ENCODE data around the gene SLC18B1.

SLC18B1 gene

GRCh38 chr6:132742495-132742894, 55.9 kb downstream of the SLC18B1 start:
- Mint-ChIP-seq H3K36me3 (ENCODE audit: low read depth) (peaks cover 9% of the 10 kb centered on the region), H3K4me3 (no peak overlapping the region), H3K9me3 (peaks cover 5% of the 10 kb centered on the region), H3K27me3 (ENCODE audit: low read depth) (peaks cover 3% of the 10 kb centered on the region), H3K4me1 (ENCODE audit: low read depth) (peaks cover 2% of the 10 kb centered on the region), H3K27ac (no peak overlapping the region)

- no peak overlapping the region for H3K27ac Mint-ChIP-seq
- H3K27me3 Mint-ChIP-seq (ENCODE audit: low read depth): peaks cover 8% of the 10 kb centered on the region
- no peak overlapping the region for H3K4me3 Mint-ChIP-seq
- H3K4me1 Mint-ChIP-seq (ENCODE audit: low read depth): peaks cover 11% of the 10 kb centered on the region
- H3K9me3 Mint-ChIP-seq: peaks cover 5% of the 10 kb centered on the region
- peaks cover 9% of the 10 kb centered on the region for H3K36me3 Mint-ChIP-seq (ENCODE audit: low read depth)
Measured at GRCh38 chr6:132741281-132741680, 57.2 kb downstream of the SLC18B1 start.

GRCh38 chr6:132736239-132736638, 62.2 kb downstream of the SLC18B1 start:
- Mint-ChIP-seq H3K27me3 (ENCODE audit: low read depth) (peaks cover 14% of the 10 kb centered on the region), H3K36me3 (ENCODE audit: low read depth) (peaks cover 4% of the 10 kb centered on the region), H3K4me1 (ENCODE audit: low read depth) (peaks cover 19% of the 10 kb centered on the region), H3K27ac (no peak overlapping the region), H3K9me3 (peaks cover 5% of the 10 kb centered on the region), H3K4me3 (no peak overlapping the region)

GRCh38 chr6:132734694-132735236, 63.7 kb downstream of the SLC18B1 start:
- peaks cover 4% of the 10 kb centered on the region for H3K36me3 Mint-ChIP-seq (ENCODE audit: low read depth)
- peaks cover 14% of the 10 kb centered on the region for H3K27me3 Mint-ChIP-seq (ENCODE audit: low read depth)
- H3K4me3 Mint-ChIP-seq: no peak overlapping the region
- peaks cover 5% of the 10 kb centered on the region for H3K9me3 Mint-ChIP-seq
- no peak overlapping the region for H3K27ac Mint-ChIP-seq
- H3K4me1 Mint-ChIP-seq (ENCODE audit: low read depth): peaks cover 19% of the 10 kb centered on the region

- no peak overlapping the region for H3K4me3 Mint-ChIP-seq
- no peak overlapping the region for H3K27ac Mint-ChIP-seq
- peaks cover 4% of the 10 kb centered on the region for H3K36me3 Mint-ChIP-seq (ENCODE audit: low read depth)
- peaks cover 19% of the 10 kb centered on the region for H3K4me1 Mint-ChIP-seq (ENCODE audit: low read depth)
- H3K27me3 Mint-ChIP-seq (ENCODE audit: low read depth): peaks cover 14% of the 10 kb centered on the region
- peaks cover 5% of the 10 kb centered on the region for H3K9me3 Mint-ChIP-seq
Measured at GRCh38 chr6:132733814-132734213, 64.6 kb downstream of the SLC18B1 start.

- Mint-ChIP-seq H3K4me3 (no peak overlapping the region), H3K9me3 (peaks cover 3% of the 10 kb centered on the region), H3K36me3 (ENCODE audit: low read depth) (peaks cover 3% of the 10 kb centered on the region), H3K27ac (no peak overlapping the region), H3K27me3 (ENCODE audit: low read depth) (peaks cover 14% of the 10 kb centered on the region), H3K4me1 (ENCODE audit: low read depth) (peaks cover 19% of the 10 kb centered on the region)
Measured at GRCh38 chr6:132733283-132733682, 65.2 kb downstream of the SLC18B1 start.

- H3K27ac Mint-ChIP-seq: no peak overlapping the region
- H3K36me3 Mint-ChIP-seq (ENCODE audit: low read depth): no peaks in the 10 kb centered on the region
- H3K4me1 Mint-ChIP-seq (ENCODE audit: low read depth): peaks cover 11% of the 10 kb centered on the region
- H3K27me3 Mint-ChIP-seq (ENCODE audit: low read depth): peaks cover 6% of the 10 kb centered on the region
- no peaks in the 10 kb centered on the region for H3K9me3 Mint-ChIP-seq
- no peak overlapping the region for H3K4me3 Mint-ChIP-seq
Measured at GRCh38 chr6:132731086-132731485, 67.4 kb downstream of the SLC18B1 start.

GRCh38 chr6:132730560-132730959, 67.9 kb downstream of the SLC18B1 start:
- no peaks in the 10 kb centered on the region for H3K36me3 Mint-ChIP-seq (ENCODE audit: low read depth)
- H3K4me1 Mint-ChIP-seq (ENCODE audit: low read depth): peaks cover 13% of the 10 kb centered on the region
- H3K4me3 Mint-ChIP-seq: no peak overlapping the region
- peaks cover 6% of the 10 kb centered on the region for H3K27me3 Mint-ChIP-seq (ENCODE audit: low read depth)
- no peak overlapping the region for H3K27ac Mint-ChIP-seq
- H3K9me3 Mint-ChIP-seq: no peaks in the 10 kb centered on the region

- peaks cover 4% of the 10 kb centered on the region for H3K27me3 Mint-ChIP-seq (ENCODE audit: low read depth)
- no peak overlapping the region for H3K4me3 Mint-ChIP-seq
- H3K4me1 Mint-ChIP-seq (ENCODE audit: low read depth): peaks cover 12% of the 10 kb centered on the region
- H3K9me3 Mint-ChIP-seq: no peaks in the 10 kb centered on the region
- no peaks in the 10 kb centered on the region for H3K36me3 Mint-ChIP-seq (ENCODE audit: low read depth)
- H3K27ac Mint-ChIP-seq: no peak overlapping the region
Measured at GRCh38 chr6:132728616-132729015, 69.8 kb downstream of the SLC18B1 start.

- Mint-ChIP-seq H3K27me3 (ENCODE audit: low read depth) (peaks cover 3% of the 10 kb centered on the region), H3K36me3 (ENCODE audit: low read depth) (no peaks in the 10 kb centered on the region), H3K4me1 (ENCODE audit: low read depth) (peaks cover 12% of the 10 kb centered on the region), H3K9me3 (no peaks in the 10 kb centered on the region), H3K4me3 (no peak overlapping the region), H3K27ac (no peak overlapping the region)
Measured at GRCh38 chr6:132726608-132726975, 71.8 kb downstream of the SLC18B1 start.

GRCh38 chr6:132725947-132726607, 72.4 kb downstream of the SLC18B1 start:
- Mint-ChIP-seq H3K4me3 (no peak overlapping the region), H3K27ac (no peak overlapping the region), H3K9me3 (no peaks in the 10 kb centered on the region), H3K36me3 (ENCODE audit: low read depth) (no peaks in the 10 kb centered on the region), H3K27me3 (ENCODE audit: low read depth) (peaks cover 3% of the 10 kb centered on the region), H3K4me1 (ENCODE audit: low read depth) (peaks cover 12% of the 10 kb centered on the region)

GRCh38 chr6:132725471-132725870, 73.0 kb downstream of the SLC18B1 start:
- no peaks in the 10 kb centered on the region for H3K36me3 Mint-ChIP-seq (ENCODE audit: low read depth)
- H3K27ac Mint-ChIP-seq: no peak overlapping the region
- peaks cover 3% of the 10 kb centered on the region for H3K27me3 Mint-ChIP-seq (ENCODE audit: low read depth)
- no peaks in the 10 kb centered on the region for H3K9me3 Mint-ChIP-seq
- H3K4me1 Mint-ChIP-seq (ENCODE audit: low read depth): peaks cover 12% of the 10 kb centered on the region
- H3K4me3 Mint-ChIP-seq: no peak overlapping the region

GRCh38 chr6:132719736-132720448, 78.5 kb downstream of the SLC18B1 start:
- Mint-ChIP-seq H3K36me3 (ENCODE audit: low read depth) (no peaks in the 10 kb centered on the region), H3K4me1 (ENCODE audit: low read depth) (no peaks in the 10 kb centered on the region), H3K9me3 (no peaks in the 10 kb centered on the region), H3K4me3 (no peak overlapping the region), H3K27me3 (ENCODE audit: low read depth) (peaks cover 3% of the 10 kb centered on the region), H3K27ac (no peak overlapping the region)

Data from T-helper 1 cell treated with Interleukin-12 subunit alpha and Interleukin-12 subunit beta and Interleukin-4 antibody, amounts not matched to agents 30 μg/mL and 1 μg/mL, for 36 hours (primary cell).